ENCODE measurements around the gene UGT1A10. TPM values are rescaled to one million over a fixed set of nuclear protein-coding genes. Genes with fewer than 3 reads are reported as not detected.

UGT1A10 gene
- polyA plus RNA-seq, 1 donor: not detected

Other genes starting within 250 kb of the UGT1A10 start
- gene USP40, start 69.7 kb upstream of the UGT1A10 start, polyA plus RNA-seq (ENCODE audit: insufficient read length): 26.7 TPM
- gene UGT1A8, start 18.8 kb upstream of the UGT1A10 start, polyA plus RNA-seq (ENCODE audit: insufficient read length): not detected
- not detected for gene UGT1A9, start 35.5 kb downstream of the UGT1A10 start, polyA plus RNA-seq (ENCODE audit: insufficient read length)
- not detected for gene UGT1A7, start 45.5 kb downstream of the UGT1A10 start, polyA plus RNA-seq (ENCODE audit: insufficient read length)
- gene UGT1A6, start 56.4 kb downstream of the UGT1A10 start, polyA plus RNA-seq (ENCODE audit: insufficient read length): not detected
- not detected for gene UGT1A5, start 76.5 kb downstream of the UGT1A10 start, polyA plus RNA-seq (ENCODE audit: insufficient read length)
- gene UGT1A4, start 82.3 kb downstream of the UGT1A10 start, polyA plus RNA-seq (ENCODE audit: insufficient read length): not detected
- gene UGT1A3, start 92.6 kb downstream of the UGT1A10 start, polyA plus RNA-seq (ENCODE audit: insufficient read length): not detected
- not detected for gene UGT1A1, start 123.8 kb downstream of the UGT1A10 start, polyA plus RNA-seq (ENCODE audit: insufficient read length)
- gene MROH2A, start 141.9 kb downstream of the UGT1A10 start, polyA plus RNA-seq (ENCODE audit: insufficient read length): not detected
- 7.5 TPM for gene HJURP, start 218.1 kb downstream of the UGT1A10 start, polyA plus RNA-seq (ENCODE audit: insufficient read length)

Measured in hindlimb muscle (tissue), 1 donor.